Stimulated activated memory B cell treated with anti-CD40 and anti-IgM and Interleukin-4, amounts not matched to agents 10 μg/mL and 1 μg/mL and 100 μg/mL, for 72 hours (primary cell): ENCODE results near the gene MARK2.

Experiments used
- ATAC-seq: fragments of 150-1000 bp; cut with Tn5 transposase; 2 replicates; pipeline ENCODE4 v1.10.0; 2021
- H3K27ac Mint-ChIP-seq: one replicate; pipeline ENCODE4 v1.8.0; 2022; ENCODE audit warnings: mild to moderate bottlenecking, mixed read lengths
- H3K27me3 Mint-ChIP-seq: one replicate; pipeline ENCODE4 v1.8.0; 2022; ENCODE audit warnings: mixed read lengths
- H3K36me3 Mint-ChIP-seq: one replicate; pipeline ENCODE4 v1.8.0; 2022; ENCODE audit warnings: mixed read lengths
- H3K4me1 Mint-ChIP-seq: one replicate; pipeline ENCODE4 v1.8.0; 2022; ENCODE audit warnings: mixed read lengths
- H3K4me3 Mint-ChIP-seq: one replicate; pipeline ENCODE4 v1.8.0; 2022; ENCODE audit warnings: mild to moderate bottlenecking, moderate library complexity, mixed read lengths
- H3K9me3 Mint-ChIP-seq: one replicate; pipeline ENCODE4 v1.8.0; 2022; ENCODE audit warnings: mixed read lengths

MARK2 gene

GRCh38 chr11:63958008-63958407 is 119.1 kb downstream of the MARK2 start:
- H3K4me3 Mint-ChIP-seq, result no peak overlapping the region
- no peaks in the 10 kb centered on the region for H3K27me3 Mint-ChIP-seq
- no peak for ATAC-seq
- peaks cover 17% of the 10 kb centered on the region for H3K4me1 Mint-ChIP-seq
- no peak overlapping the region for H3K27ac Mint-ChIP-seq
- H3K36me3 Mint-ChIP-seq, result peaks cover 33% of the 10 kb centered on the region
- no peaks in the 10 kb centered on the region for H3K9me3 Mint-ChIP-seq
